Measurements from ENCODE around the gene CTDSPL. TPM values are rescaled to one million over a fixed set of nuclear protein-coding genes. Genes with fewer than 3 reads are reported as not detected.

Gene CTDSPL
- total and polyA plus RNA-seq, 2 donors from 2014 or later, result 55.9 to 78.3 TPM

DNA sequence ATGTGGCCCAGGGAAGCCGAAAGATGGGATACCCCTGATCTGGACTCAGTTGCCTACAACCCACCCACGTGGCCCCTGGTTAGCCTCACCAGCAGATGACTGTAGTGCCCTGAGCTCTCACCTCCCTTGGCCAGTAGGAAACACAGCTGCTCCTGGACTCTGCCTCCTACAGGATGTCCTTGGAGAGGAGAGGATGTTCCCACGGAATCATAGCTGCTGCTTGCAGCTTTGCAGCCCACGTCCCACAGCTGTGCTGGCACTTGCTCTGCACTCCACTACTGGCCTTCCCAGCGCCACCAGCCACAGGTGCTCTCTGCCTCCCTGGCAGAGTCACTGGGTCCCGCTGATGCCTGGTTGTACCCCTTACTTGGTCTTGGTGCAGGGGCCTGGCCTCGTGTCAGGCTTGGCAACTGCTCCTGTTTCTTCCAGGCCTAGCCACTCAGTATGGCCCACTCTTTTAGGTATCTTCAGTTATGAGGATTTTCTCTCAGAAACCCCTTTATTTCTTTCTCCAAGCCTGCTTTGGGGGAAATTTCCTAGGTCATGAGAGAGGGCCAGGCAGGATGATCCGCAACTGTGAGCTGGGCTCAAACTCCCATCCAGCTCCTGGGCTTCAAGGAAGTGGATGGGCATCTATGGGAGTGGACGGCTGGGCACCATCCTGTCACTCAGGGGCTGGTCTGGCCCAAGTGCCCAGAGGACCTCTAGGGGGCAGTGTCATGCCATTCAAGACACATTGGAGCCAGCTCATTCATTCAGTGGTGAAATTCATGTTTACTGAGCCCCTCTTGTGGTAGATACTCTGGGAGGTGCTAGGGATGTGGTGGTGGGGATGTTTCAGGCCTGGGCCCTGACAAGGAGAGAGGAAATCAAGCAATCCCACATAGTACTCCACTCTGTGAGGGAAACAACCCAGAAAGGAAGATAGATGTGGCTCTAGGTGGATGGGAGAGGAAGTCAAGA is 112.7 kb downstream of the CTDSPL start:
- FAIRE-seq (no peak), DNase-seq (peak in 3 of 5 donors; percentile 64 to 83 (median 68))
- intact Hi-C loops (cut with DNase I), result no loop called here
- Histone ChIP-seq H3K9me3 (ENCODE audit: control insufficient read depth in 2 of 3, insufficient read depth in 1 of 3, low read length in 3 of 3) (no peaks in the 10 kb centered on the region), H3K9ac (ENCODE audit: low read length in 3 of 3) (no peak overlapping the region), H3K27me3 (ENCODE audit: control insufficient read depth, insufficient read depth, low read length) (no peaks in the 10 kb centered on the region), H3K27ac (ENCODE audit: low read depth in 2 of 2, low read length in 2 of 2) (no peak overlapping the region), H3K4me1 (ENCODE audit: control insufficient read depth in 2 of 3, insufficient read depth in 2 of 3, low read depth in 1 of 3, low read length in 3 of 3) (peaks cover 0 to 5% (median 0%) of the 10 kb centered on the region in 3 donors), H3K36me3 (ENCODE audit: control insufficient read depth in 2 of 3, insufficient read depth in 3 of 3, low read length in 3 of 3) (peaks cover 0 to 41% (median 23%) of the 10 kb centered on the region in 3 donors), H3K4me3 (ENCODE audit: low read length in 3 of 3) (no peak overlapping the region)
- TF ChIP-seq, protein P1, sequence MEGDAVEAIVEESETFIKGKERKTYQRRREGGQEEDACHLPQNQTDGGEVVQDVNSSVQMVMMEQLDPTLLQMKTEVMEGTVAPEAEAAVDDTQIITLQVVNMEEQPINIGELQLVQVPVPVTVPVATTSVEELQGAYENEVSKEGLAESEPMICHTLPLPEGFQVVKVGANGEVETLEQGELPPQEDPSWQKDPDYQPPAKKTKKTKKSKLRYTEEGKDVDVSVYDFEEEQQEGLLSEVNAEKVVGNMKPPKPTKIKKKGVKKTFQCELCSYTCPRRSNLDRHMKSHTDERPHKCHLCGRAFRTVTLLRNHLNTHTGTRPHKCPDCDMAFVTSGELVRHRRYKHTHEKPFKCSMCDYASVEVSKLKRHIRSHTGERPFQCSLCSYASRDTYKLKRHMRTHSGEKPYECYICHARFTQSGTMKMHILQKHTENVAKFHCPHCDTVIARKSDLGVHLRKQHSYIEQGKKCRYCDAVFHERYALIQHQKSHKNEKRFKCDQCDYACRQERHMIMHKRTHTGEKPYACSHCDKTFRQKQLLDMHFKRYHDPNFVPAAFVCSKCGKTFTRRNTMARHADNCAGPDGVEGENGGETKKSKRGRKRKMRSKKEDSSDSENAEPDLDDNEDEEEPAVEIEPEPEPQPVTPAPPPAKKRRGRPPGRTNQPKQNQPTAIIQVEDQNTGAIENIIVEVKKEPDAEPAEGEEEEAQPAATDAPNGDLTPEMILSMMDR (IDR thresholded peaks at IDR 0.05; ENCODE audit: borderline replicate concordance, extremely low read depth, insufficient read depth), result peak; percentile 73

DNA sequence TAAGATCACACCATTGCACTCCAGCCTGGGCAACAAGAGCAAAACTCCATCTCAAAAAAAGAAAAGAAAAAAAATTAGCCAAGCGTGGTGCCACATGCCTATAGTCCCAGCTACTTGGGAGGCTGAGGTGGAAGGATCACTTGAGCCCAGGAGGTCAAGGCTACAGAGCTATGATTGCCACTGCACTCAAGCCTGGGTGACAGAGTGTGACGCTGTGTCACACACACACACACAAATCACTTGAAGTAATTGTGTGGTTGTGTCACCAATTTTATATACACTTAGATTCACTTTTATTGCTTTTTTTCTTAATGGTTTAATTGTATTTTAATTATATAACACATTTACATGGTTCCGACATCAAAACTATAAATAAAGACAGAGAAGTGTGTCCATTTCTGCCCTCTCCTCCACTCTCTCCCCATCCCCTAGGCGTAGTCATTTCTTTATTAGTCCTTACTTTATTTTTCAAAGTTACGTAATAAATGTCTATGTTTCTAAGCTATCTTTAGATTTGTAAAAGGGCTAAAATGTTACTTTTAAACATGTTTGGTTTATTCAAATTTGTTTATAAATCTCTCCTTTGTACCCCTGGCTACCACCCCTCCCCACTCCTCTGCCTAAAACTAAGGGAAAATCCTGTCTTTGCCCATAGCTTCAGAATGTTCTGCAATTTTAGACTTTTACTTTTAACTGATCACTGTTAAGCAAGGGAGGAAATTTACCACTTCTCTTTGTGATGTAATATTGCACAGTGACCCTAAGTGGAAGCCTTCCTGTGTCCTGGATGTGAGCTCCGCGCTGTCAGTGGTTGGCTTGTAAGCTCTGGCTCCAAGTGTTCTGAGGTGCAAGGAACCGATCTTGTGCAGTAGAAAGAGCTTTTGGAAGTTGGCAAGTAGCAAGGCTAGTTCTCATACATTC is 118.1 kb downstream of the CTDSPL start:
- FAIRE-seq (no peak), DNase-seq (no peak)
- peaks cover 3 to 42% (median 22%) of the 10 kb centered on the region in 3 donors for H3K36me3 ChIP-seq (ENCODE audit: control insufficient read depth in 2 of 3, insufficient read depth in 3 of 3, low read length in 3 of 3)
- H3K27ac ChIP-seq (ENCODE audit: low read depth in 2 of 2, low read length in 2 of 2), result no peak overlapping the region
- no peaks in the 10 kb centered on the region for H3K4me1 ChIP-seq (ENCODE audit: control insufficient read depth in 2 of 3, insufficient read depth in 2 of 3, low read depth in 1 of 3, low read length in 3 of 3)
- no peaks in the 10 kb centered on the region for H3K27me3 ChIP-seq (ENCODE audit: control insufficient read depth, insufficient read depth, low read length)
- H3K4me3 ChIP-seq (ENCODE audit: low read length in 3 of 3), result no peak overlapping the region
- TF ChIP-seq, protein P1 (IDR thresholded peaks at IDR 0.05; ENCODE audit: borderline replicate concordance, extremely low read depth, insufficient read depth), result no peak
- intact Hi-C loops (cut with DNase I), result no loop called here
- no peaks in the 10 kb centered on the region for H3K9me3 ChIP-seq (ENCODE audit: control insufficient read depth in 2 of 3, insufficient read depth in 1 of 3, low read length in 3 of 3)
- no peak overlapping the region for H3K9ac ChIP-seq (ENCODE audit: low read length in 3 of 3)

DNA sequence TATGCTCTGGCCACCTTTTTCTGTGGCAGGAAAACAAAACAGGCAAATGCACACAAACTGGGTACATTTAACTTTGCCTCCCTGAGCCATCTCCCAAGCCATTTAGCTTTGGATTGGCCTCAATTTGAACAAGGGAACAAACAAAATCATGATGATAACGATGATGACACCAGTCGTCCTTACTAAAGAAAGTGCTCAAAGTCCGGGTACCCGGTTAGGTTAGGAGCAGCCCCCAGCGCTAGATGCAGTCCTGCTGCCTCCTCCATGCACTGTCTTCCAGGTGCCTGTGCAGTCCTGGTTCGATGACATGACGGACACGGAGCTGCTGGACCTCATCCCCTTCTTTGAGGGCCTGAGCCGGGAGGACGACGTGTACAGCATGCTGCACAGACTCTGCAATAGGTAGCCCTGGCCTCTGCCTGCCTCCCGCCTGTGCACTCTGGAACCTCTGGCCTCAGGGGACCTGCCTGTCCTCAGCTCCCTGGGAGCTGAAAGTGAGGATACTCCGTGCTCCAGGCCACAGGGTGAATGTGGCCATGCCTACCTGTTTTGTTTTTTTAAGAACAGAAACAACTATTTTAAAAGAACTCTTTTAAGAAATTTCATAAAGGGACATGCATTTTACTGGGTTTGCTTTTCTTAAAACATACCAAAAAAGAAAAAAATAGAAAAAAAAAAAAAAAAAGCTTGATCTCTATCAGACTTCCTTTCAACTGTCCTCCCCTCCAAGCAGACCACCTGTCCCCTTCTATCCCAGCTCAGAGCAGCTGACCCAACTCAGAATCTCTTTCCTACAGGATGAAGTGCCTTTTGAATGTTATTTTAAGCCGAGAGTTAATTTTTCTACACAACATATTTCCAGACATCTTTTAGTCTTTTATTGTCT is 119.0 kb downstream of the CTDSPL start:
- intact Hi-C loops (cut with DNase I), result no loop called here
- TF ChIP-seq, protein P1 (IDR thresholded peaks at IDR 0.05; ENCODE audit: borderline replicate concordance, extremely low read depth, insufficient read depth), result no peak
- no peaks in the 10 kb centered on the region for H3K9me3 ChIP-seq (ENCODE audit: control insufficient read depth in 2 of 3, insufficient read depth in 1 of 3, low read length in 3 of 3)
- no peaks in the 10 kb centered on the region for H3K27me3 ChIP-seq (ENCODE audit: control insufficient read depth, insufficient read depth, low read length)
- DNase-seq (no peak), FAIRE-seq (no peak)
- H3K9ac ChIP-seq (ENCODE audit: low read length in 3 of 3), result no peak overlapping the region
- H3K4me3 ChIP-seq (ENCODE audit: low read length in 3 of 3), result no peak overlapping the region
- H3K36me3 ChIP-seq (ENCODE audit: control insufficient read depth in 2 of 3, insufficient read depth in 3 of 3, low read length in 3 of 3), result peaks cover 3 to 39% (median 21%) of the 10 kb centered on the region in 3 donors
- H3K27ac ChIP-seq (ENCODE audit: low read depth in 2 of 2, low read length in 2 of 2), result no peak overlapping the region
- no peaks in the 10 kb centered on the region for H3K4me1 ChIP-seq (ENCODE audit: control insufficient read depth in 2 of 3, insufficient read depth in 2 of 3, low read depth in 1 of 3, low read length in 3 of 3)

Data from kidney (tissue), 14 donors.